ENCODE data around the gene MLN.

Gene MLN

GRCh38 chr6:33792981-33793380 lies 10.8 kb downstream of the MLN start:
- no peak for DNase-seq (ENCODE audit: insufficient read length, low spot score)
- no peak for FAIRE-seq
- no peak for TF ChIP-seq CTCF (IDR thresholded peaks at IDR 0.05; ENCODE audit: insufficient read depth, missing control alignments)

GRCh38 chr6:33791620-33792019 lies 12.2 kb downstream of the MLN start:
- DNase-seq (ENCODE audit: insufficient read length, low spot score) (no peak), FAIRE-seq (no peak)
- no peak for TF ChIP-seq CTCF (IDR thresholded peaks at IDR 0.05; ENCODE audit: insufficient read depth, missing control alignments)

GRCh38 chr6:33790910-33791309 lies 12.9 kb downstream of the MLN start:
- no peak for FAIRE-seq
- DNase-seq (ENCODE audit: insufficient read length, low spot score), result no peak
- TF ChIP-seq CTCF (IDR thresholded peaks at IDR 0.05; ENCODE audit: insufficient read depth, missing control alignments), result no peak

GRCh38 chr6:33790379-33790778 lies 13.4 kb downstream of the MLN start:
- TF ChIP-seq CTCF (IDR thresholded peaks at IDR 0.05; ENCODE audit: insufficient read depth, missing control alignments), result no peak
- DNase-seq (ENCODE audit: insufficient read length, low spot score) (no peak), FAIRE-seq (no peak)

- TF ChIP-seq CTCF (IDR thresholded peaks at IDR 0.05; ENCODE audit: insufficient read depth, missing control alignments), result no peak
- FAIRE-seq (no peak), DNase-seq (ENCODE audit: insufficient read length, low spot score) (no peak)
Measured at GRCh38 chr6:33789550-33789895, 14.3 kb downstream of the MLN start.

GRCh38 chr6:33788694-33789549 lies 14.9 kb downstream of the MLN start, which contains the start of gene LEMD2:
Gene LEMD2 (minus strand): TSS chr6:33789130. CDS start chr6:33789116, 14 bp downstream.
- FAIRE-seq (no peak), DNase-seq (ENCODE audit: insufficient read length, low spot score) (peak; percentile 88)
- no peak for TF ChIP-seq CTCF (IDR thresholded peaks at IDR 0.05; ENCODE audit: insufficient read depth, missing control alignments)

GRCh38 chr6:33787954-33788693 lies 15.7 kb downstream of the MLN start:
- TF ChIP-seq CTCF (IDR thresholded peaks at IDR 0.05; ENCODE audit: insufficient read depth, missing control alignments), result no peak
- DNase-seq (ENCODE audit: insufficient read length, low spot score), result no peak
- FAIRE-seq, result no peak
